ENCODE data around the gene NECTIN1. TPM values are rescaled to one million over a fixed set of nuclear protein-coding genes. Genes with fewer than 3 reads are reported as not detected.

NECTIN1 gene
- total and polyA plus RNA-seq, 7 experiments from 2014 or later: 0.30 to 4.2 (median 2.1) TPM

DNA sequence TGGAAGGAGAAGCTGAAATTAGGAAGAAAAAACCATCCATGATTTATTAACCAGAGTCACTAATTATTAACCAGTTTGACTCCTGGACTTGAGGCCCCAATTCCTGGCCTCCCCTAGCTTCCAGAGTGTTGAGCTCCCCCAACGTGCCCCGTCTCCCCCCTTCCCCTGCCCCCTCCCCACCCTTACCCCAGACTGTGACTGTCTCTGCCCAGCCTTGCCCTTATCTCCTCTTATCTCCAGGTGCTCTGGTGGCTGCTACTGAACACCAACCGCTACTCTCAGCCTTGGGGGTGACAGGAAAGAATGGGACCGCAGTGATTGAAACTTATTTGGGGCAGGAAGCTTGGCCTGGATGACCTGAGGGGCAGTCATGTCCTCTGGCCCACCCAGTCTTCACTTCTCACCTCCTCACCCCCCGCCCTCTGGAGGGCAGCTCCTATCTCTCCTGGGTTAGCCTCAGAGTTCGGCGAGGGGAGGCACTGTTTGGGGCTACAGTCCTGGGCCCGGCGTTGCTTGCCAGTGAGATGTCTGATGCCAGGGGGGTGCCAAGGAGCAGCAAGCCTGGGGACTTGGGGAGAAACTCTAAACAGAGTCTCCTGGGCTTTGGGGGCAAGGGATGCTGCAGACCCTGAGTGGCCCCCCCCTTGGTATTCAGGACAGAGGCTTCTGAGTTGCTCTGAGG is 15.5 kb downstream of the NECTIN1 start:
- Histone ChIP-seq H3K36me3 (ENCODE audit: control insufficient read depth in 2 of 3, insufficient read depth in 3 of 3, low read length in 3 of 3) (no peaks in the 10 kb centered on the region), H3K9me3 (ENCODE audit: control insufficient read depth in 2 of 3, low read length in 3 of 3) (no peaks in the 10 kb centered on the region), H3K4me1 (ENCODE audit: control insufficient read depth in 2 of 2, insufficient read depth in 2 of 2, low read length in 2 of 2) (no peaks in the 10 kb centered on the region), H3K27ac (ENCODE audit: low read depth, low read length) (no peak overlapping the region), H3K27me3 (ENCODE audit: control insufficient read depth in 2 of 2, insufficient read depth in 2 of 2, low read length in 2 of 2) (no peaks in the 10 kb centered on the region), H3K4me3 (ENCODE audit: low read length) (no peak overlapping the region)
- Mint-ChIP-seq H3K27ac (no peak overlapping the region), H3K4me3 (no peak overlapping the region), H3K27me3 (peaks cover 11 to 38% (median 20%) of the 10 kb centered on the region in 5 donors), H3K4me1 (peaks cover 0 to 7% (median 0%) of the 10 kb centered on the region in 7 donors), H3K36me3 (peaks cover 0 to 5% (median 1%) of the 10 kb centered on the region in 5 donors), H3K9me3 (no peaks in the 10 kb centered on the region)
- DNase-seq (no peak), ATAC-seq (no peak)
- intact Hi-C loops (cut with micrococcal nuclease): no loop called here
- POLR2A ChIA-PET: no interaction called here
- CTCF ChIA-PET: no interaction called here

DNA sequence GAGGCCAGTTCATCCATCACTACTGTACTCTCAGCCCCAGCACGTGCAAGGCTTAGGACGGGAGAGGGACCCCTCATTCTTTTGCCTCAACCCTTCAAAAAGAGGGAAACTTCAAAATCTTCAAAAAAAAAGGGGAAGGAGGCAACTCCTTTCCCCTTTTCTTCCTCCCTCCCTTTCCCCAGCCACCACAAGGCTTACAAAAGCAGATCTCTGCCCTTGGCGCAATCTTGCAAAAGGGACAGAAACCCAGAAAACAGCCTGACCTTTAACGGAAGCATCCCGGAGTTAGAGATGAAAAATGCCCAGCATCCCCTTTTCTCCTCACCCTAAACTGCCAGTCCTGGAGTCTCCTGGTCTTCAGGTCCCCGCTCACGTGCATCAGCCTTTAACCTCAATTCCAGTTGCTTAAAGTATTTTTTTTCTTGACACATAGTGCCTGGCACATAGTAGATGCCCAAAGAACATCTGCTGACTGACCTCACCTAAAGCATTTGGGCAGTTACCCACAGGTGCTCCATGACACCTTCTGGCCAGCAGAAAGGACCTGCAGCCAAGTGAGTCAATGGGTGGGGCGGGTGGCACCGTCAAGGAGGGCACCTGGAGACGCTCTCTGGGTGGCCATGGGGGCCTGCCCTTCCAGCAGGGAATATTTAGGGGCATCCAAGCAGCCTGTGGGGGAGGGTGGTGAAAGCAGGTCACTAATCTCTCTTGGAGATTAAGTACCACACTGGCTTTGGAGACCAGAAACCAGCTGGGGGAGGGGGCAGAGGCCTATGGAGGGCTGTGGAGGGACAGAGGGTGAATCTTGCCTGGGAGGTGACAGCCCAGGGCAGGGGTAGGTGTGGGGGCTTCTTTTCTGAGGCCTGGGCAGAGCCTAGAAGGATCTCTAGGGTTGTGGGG is 16.3 kb downstream of the NECTIN1 start:
- Mint-ChIP-seq H3K36me3 (peaks cover 0 to 7% (median 3%) of the 10 kb centered on the region in 5 donors), H3K27me3 (peaks cover 18 to 46% (median 28%) of the 10 kb centered on the region in 5 donors), H3K27ac (no peak overlapping the region), H3K4me1 (peaks cover 0 to 7% (median 0%) of the 10 kb centered on the region in 7 donors), H3K9me3 (peaks cover 0 to 2% (median 0%) of the 10 kb centered on the region in 11 donors), H3K4me3 (no peak overlapping the region)
- Histone ChIP-seq H3K27ac (ENCODE audit: low read depth, low read length) (no peak overlapping the region), H3K9me3 (ENCODE audit: control insufficient read depth in 2 of 3, low read length in 3 of 3) (no peaks in the 10 kb centered on the region), H3K27me3 (ENCODE audit: control insufficient read depth in 2 of 2, insufficient read depth in 2 of 2, low read length in 2 of 2) (no peaks in the 10 kb centered on the region), H3K36me3 (ENCODE audit: control insufficient read depth in 2 of 3, insufficient read depth in 3 of 3, low read length in 3 of 3) (no peaks in the 10 kb centered on the region), H3K4me1 (ENCODE audit: control insufficient read depth in 2 of 2, insufficient read depth in 2 of 2, low read length in 2 of 2) (no peaks in the 10 kb centered on the region), H3K4me3 (ENCODE audit: low read length) (no peak overlapping the region)
- intact Hi-C loops (cut with micrococcal nuclease): no loop called here
- CTCF ChIA-PET: no interaction called here
- DNase-seq: no peak
- POLR2A ChIA-PET: no interaction called here
- peak; percentile 33 for ATAC-seq

GRCh38 chr11:119712006-119712405 is 17.0 kb downstream of the NECTIN1 start:
- no peak overlapping the region for H3K27ac ChIP-seq (ENCODE audit: low read depth, low read length)
- H3K4me1 Mint-ChIP-seq: peaks cover 0 to 7% (median 0%) of the 10 kb centered on the region in 7 donors
- peaks cover 0 to 2% (median 0%) of the 10 kb centered on the region in 11 donors for H3K9me3 Mint-ChIP-seq
- no peaks in the 10 kb centered on the region for H3K36me3 ChIP-seq (ENCODE audit: control insufficient read depth in 2 of 3, insufficient read depth in 3 of 3, low read length in 3 of 3)
- DNase-seq (no peak), ATAC-seq (no peak)
- intact Hi-C loops (cut with micrococcal nuclease): no loop called here
- ChIA-PET POLR2A (no interaction called here), CTCF (no interaction called here)
- H3K4me3 Mint-ChIP-seq: no peak overlapping the region
- H3K36me3 Mint-ChIP-seq: peaks cover 0 to 7% (median 3%) of the 10 kb centered on the region in 5 donors
- H3K27ac Mint-ChIP-seq: no peak overlapping the region
- peaks cover 23 to 51% (median 34%) of the 10 kb centered on the region in 5 donors for H3K27me3 Mint-ChIP-seq
- H3K9me3 ChIP-seq (ENCODE audit: control insufficient read depth in 2 of 3, low read length in 3 of 3): no peaks in the 10 kb centered on the region
- no peaks in the 10 kb centered on the region for H3K4me1 ChIP-seq (ENCODE audit: control insufficient read depth in 2 of 2, insufficient read depth in 2 of 2, low read length in 2 of 2)
- H3K4me3 ChIP-seq (ENCODE audit: low read length): no peak overlapping the region
- no peaks in the 10 kb centered on the region for H3K27me3 ChIP-seq (ENCODE audit: control insufficient read depth in 2 of 2, insufficient read depth in 2 of 2, low read length in 2 of 2)

DNA sequence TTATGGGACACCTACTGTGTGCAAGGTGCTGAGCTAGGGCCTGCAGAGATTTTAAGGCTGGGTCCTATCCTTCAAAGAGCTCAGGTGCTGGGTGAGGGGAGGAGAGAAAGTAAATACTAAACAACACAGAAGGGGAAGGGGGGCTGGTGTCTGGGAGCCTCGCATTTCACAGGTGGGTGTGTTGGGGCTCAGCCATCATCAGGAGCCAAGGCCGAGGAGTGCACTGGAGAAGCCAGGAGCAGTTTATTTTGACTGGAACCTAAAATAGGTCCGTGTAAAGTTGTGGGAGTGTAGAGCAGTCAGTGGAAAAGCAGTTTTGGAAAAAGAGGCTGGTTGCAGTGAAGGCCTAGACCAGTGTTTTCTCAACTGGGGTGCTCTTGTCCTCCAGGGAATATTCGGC is 17.5 kb downstream of the NECTIN1 start:
- peaks cover 0 to 7% (median 3%) of the 10 kb centered on the region in 5 donors for H3K36me3 Mint-ChIP-seq
- ChIA-PET POLR2A (no interaction called here), CTCF (no interaction called here)
- no peak overlapping the region for H3K4me3 ChIP-seq (ENCODE audit: low read length)
- no peaks in the 10 kb centered on the region for H3K36me3 ChIP-seq (ENCODE audit: control insufficient read depth in 2 of 3, insufficient read depth in 3 of 3, low read length in 3 of 3)
- no peak overlapping the region for H3K4me3 Mint-ChIP-seq
- H3K27me3 Mint-ChIP-seq: peaks cover 23 to 48% (median 34%) of the 10 kb centered on the region in 5 donors
- no peak overlapping the region for H3K27ac Mint-ChIP-seq
- peaks cover 0 to 7% (median 0%) of the 10 kb centered on the region in 7 donors for H3K4me1 Mint-ChIP-seq
- DNase-seq (no peak), ATAC-seq (no peak)
- peaks cover 0 to 2% (median 0%) of the 10 kb centered on the region in 11 donors for H3K9me3 Mint-ChIP-seq
- intact Hi-C loops (cut with micrococcal nuclease): no loop called here
- H3K27me3 ChIP-seq (ENCODE audit: control insufficient read depth in 2 of 2, insufficient read depth in 2 of 2, low read length in 2 of 2): no peaks in the 10 kb centered on the region
- H3K27ac ChIP-seq (ENCODE audit: low read depth, low read length): no peak overlapping the region
- no peaks in the 10 kb centered on the region for H3K9me3 ChIP-seq (ENCODE audit: control insufficient read depth in 2 of 3, low read length in 3 of 3)
- no peaks in the 10 kb centered on the region for H3K4me1 ChIP-seq (ENCODE audit: control insufficient read depth in 2 of 2, insufficient read depth in 2 of 2, low read length in 2 of 2)

GRCh38 chr11:119710417-119710816 is 18.6 kb downstream of the NECTIN1 start:
- intact Hi-C loops (cut with micrococcal nuclease): no loop called here
- H3K27me3 ChIP-seq (ENCODE audit: control insufficient read depth in 2 of 2, insufficient read depth in 2 of 2, low read length in 2 of 2): no peaks in the 10 kb centered on the region
- H3K4me1 Mint-ChIP-seq: peaks cover 0 to 7% (median 0%) of the 10 kb centered on the region in 7 donors
- peaks cover 0 to 7% (median 3%) of the 10 kb centered on the region in 5 donors for H3K36me3 Mint-ChIP-seq
- POLR2A ChIA-PET: no interaction called here
- no peak overlapping the region for H3K27ac Mint-ChIP-seq
- H3K4me3 Mint-ChIP-seq: no peak overlapping the region
- H3K36me3 ChIP-seq (ENCODE audit: control insufficient read depth in 2 of 3, insufficient read depth in 3 of 3, low read length in 3 of 3): no peaks in the 10 kb centered on the region
- H3K27ac ChIP-seq (ENCODE audit: low read depth, low read length): no peak overlapping the region
- no peaks in the 10 kb centered on the region for H3K4me1 ChIP-seq (ENCODE audit: control insufficient read depth in 2 of 2, insufficient read depth in 2 of 2, low read length in 2 of 2)
- DNase-seq: no peak
- CTCF ChIA-PET: no interaction called here
- H3K27me3 Mint-ChIP-seq: peaks cover 23 to 48% (median 34%) of the 10 kb centered on the region in 5 donors
- H3K9me3 Mint-ChIP-seq: peaks cover 0 to 2% (median 0%) of the 10 kb centered on the region in 11 donors
- H3K4me3 ChIP-seq (ENCODE audit: low read length): no peak overlapping the region
- H3K9me3 ChIP-seq (ENCODE audit: control insufficient read depth in 2 of 3, low read length in 3 of 3): no peaks in the 10 kb centered on the region
- ATAC-seq: no peak

DNA sequence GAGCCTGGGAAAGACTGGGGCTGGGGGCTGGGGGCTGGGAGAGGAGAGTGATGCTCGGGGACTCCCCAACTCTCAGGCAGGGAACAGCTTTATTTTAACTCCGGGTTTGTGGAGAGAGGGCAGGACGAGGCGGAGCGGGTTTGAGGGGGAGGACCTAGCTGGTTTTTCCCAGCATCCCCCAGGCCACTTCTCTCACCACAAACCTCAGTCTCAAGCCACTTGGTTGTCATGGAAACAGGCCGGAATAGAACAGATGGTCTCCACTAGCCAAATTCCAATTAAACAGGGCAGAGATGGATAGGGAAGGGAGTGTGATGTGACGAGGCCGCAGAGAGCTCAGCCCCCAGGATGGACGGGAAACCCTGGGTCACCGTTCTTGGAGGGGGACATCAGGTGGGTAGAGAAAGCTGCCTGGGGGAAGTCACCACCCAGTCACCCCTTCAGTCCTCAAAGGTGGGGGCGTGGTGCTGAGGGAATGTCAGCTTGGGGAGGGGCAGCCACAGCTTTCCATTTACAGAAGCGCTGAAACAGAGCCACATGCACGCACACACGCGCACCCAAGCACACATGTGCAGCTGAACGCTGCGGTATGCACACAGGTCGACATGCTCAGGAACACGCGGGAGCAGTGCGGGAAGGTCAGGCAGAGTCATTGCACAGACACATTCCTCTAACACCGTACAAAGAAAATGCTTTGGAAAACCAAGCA is 19.2 kb downstream of the NECTIN1 start:
- H3K4me1 ChIP-seq (ENCODE audit: control insufficient read depth in 2 of 2, insufficient read depth in 2 of 2, low read length in 2 of 2): no peaks in the 10 kb centered on the region
- no peaks in the 10 kb centered on the region for H3K9me3 ChIP-seq (ENCODE audit: control insufficient read depth in 2 of 3, low read length in 3 of 3)
- H3K4me3 ChIP-seq (ENCODE audit: low read length): no peak overlapping the region
- no peak for DNase-seq
- peaks cover 0 to 7% (median 0%) of the 10 kb centered on the region in 7 donors for H3K4me1 Mint-ChIP-seq
- no peak overlapping the region for H3K4me3 Mint-ChIP-seq
- H3K9me3 Mint-ChIP-seq: peaks cover 0 to 2% (median 0%) of the 10 kb centered on the region in 11 donors
- H3K27me3 Mint-ChIP-seq: peaks cover 23 to 48% (median 35%) of the 10 kb centered on the region in 5 donors
- H3K27me3 ChIP-seq (ENCODE audit: control insufficient read depth in 2 of 2, insufficient read depth in 2 of 2, low read length in 2 of 2): no peaks in the 10 kb centered on the region
- no peaks in the 10 kb centered on the region for H3K36me3 ChIP-seq (ENCODE audit: control insufficient read depth in 2 of 3, insufficient read depth in 3 of 3, low read length in 3 of 3)
- ATAC-seq: peak; percentile 12
- no peak overlapping the region for H3K27ac ChIP-seq (ENCODE audit: low read depth, low read length)
- intact Hi-C loops (cut with micrococcal nuclease): no loop called here
- H3K27ac Mint-ChIP-seq: no peak overlapping the region
- CTCF ChIA-PET: no interaction called here
- POLR2A ChIA-PET: no interaction called here
- H3K36me3 Mint-ChIP-seq: peaks cover 0 to 7% (median 3%) of the 10 kb centered on the region in 5 donors

Data from naive thymus-derived CD4-positive, alpha-beta T cell (primary cell).